ENCODE measurements around the gene NAT9. TPM values are rescaled to one million over a fixed set of nuclear protein-coding genes. Genes with fewer than 3 reads are reported as not detected.

NAT9 gene
- total RNA-seq, 2 experiments from 2014 or later, result 44.4 to 49.6 TPM

- ChIA-PET CTCF (interaction anchor here (0.6 to 9.4 kb wide), 9 partner anchors 10 to 284 kb away, joined by 3 to 152 read pairs (median 4); no protein-coding TSS in a partner anchor), POLR2A (interaction anchor here (0.7 to 1.1 kb wide), 3 partner anchors 20 to 113 kb away, joined by 3 to 4 read pairs (median 3); no protein-coding TSS in a partner anchor)
Measured at GRCh38 chr17:74769856-74770497, 6.2 kb downstream of the NAT9 start.

- ChIA-PET CTCF (interaction anchor here (0.8 to 9.4 kb wide), 4 partner anchors 14 to 112 kb away, joined by 3 to 152 read pairs (median 26); no protein-coding TSS in a partner anchor), POLR2A (interaction anchor here (0.9 kb wide), 1 partner anchor 20 kb away, joined by 3 read pairs; no protein-coding TSS in a partner anchor)
Measured at GRCh38 chr17:74769266-74769855, 6.8 kb downstream of the NAT9 start.

- ChIA-PET POLR2A (no interaction called here), CTCF (interaction anchor here (0.9 to 9.4 kb wide), 3 partner anchors 13 to 23 kb away, joined by 4 to 152 read pairs (median 47); no protein-coding TSS in a partner anchor)
Measured at GRCh38 chr17:74768763-74769114, 7.4 kb downstream of the NAT9 start.

GRCh38 chr17:74768069-74768762 lies 7.9 kb downstream of the NAT9 start:
- ChIA-PET POLR2A (interaction anchor here (0.5 kb wide), 1 partner anchor 57 kb away, joined by 3 read pairs; no protein-coding TSS in a partner anchor), CTCF (interaction anchor here (1.2 to 5.3 kb wide), 2 partner anchors 10 to 23 kb away, joined by 5 to 47 read pairs; no protein-coding TSS in a partner anchor)

- ChIA-PET POLR2A (no interaction called here), CTCF (interaction anchor here (0.8 to 5.3 kb wide), 4 partner anchors 9 to 110 kb away, joined by 3 to 47 read pairs (median 4); no protein-coding TSS in a partner anchor)
Measured at GRCh38 chr17:74767111-74767516, 9.0 kb downstream of the NAT9 start.

GRCh38 chr17:74766413-74766812 lies 9.7 kb downstream of the NAT9 start:
- CTCF ChIA-PET, result interaction anchor here (0.7 to 5.3 kb wide), 4 partner anchors 11 to 109 kb away, joined by 3 to 47 read pairs (median 4); no protein-coding TSS in a partner anchor
- POLR2A ChIA-PET, result no interaction called here

- ChIA-PET POLR2A (no interaction called here), CTCF (interaction anchor here (1.5 kb wide), 1 partner anchor 9 kb away, joined by 6 read pairs; no protein-coding TSS in a partner anchor)
Measured at GRCh38 chr17:74764751-74765286, 11.3 kb downstream of the NAT9 start.

GRCh38 chr17:74763565-74764387 lies 12.4 kb downstream of the NAT9 start:
- ChIA-PET POLR2A (no interaction called here), CTCF (interaction anchor here (0.9 to 1.2 kb wide), 2 partner anchors 9 to 27 kb away, joined by 4 to 6 read pairs; partner anchors contain the start of gene RAB37)

GRCh38 chr17:74761931-74762330 lies 14.2 kb downstream of the NAT9 start:
- ChIA-PET CTCF (interaction anchor here (0.9 to 14.3 kb wide), 3 partner anchors 11 to 105 kb away, joined by 3 to 152 read pairs (median 26); partner anchors contain the start of gene NAT9), POLR2A (interaction anchor here (0.7 kb wide), 1 partner anchor 17 kb away, joined by 7 read pairs; no protein-coding TSS in a partner anchor)

GRCh38 chr17:74761419-74761818 lies 14.7 kb downstream of the NAT9 start:
- POLR2A ChIA-PET, result no interaction called here
- CTCF ChIA-PET, result interaction anchor here (5.3 to 14.3 kb wide), 2 partner anchors 12 to 16 kb away, joined by 26 to 152 read pairs; partner anchors contain the start of gene NAT9

GRCh38 chr17:74760404-74761105 lies 15.6 kb downstream of the NAT9 start:
- POLR2A ChIA-PET, result interaction anchor here (2.5 kb wide), 1 partner anchor 11 kb away, joined by 13 read pairs; no protein-coding TSS in a partner anchor
- CTCF ChIA-PET, result interaction anchor here (1.0 to 14.3 kb wide), 7 partner anchors 10 to 103 kb away, joined by 4 to 152 read pairs (median 10); partner anchors contain the start of gene NAT9

GRCh38 chr17:74759941-74760340 lies 16.2 kb downstream of the NAT9 start:
- POLR2A ChIA-PET, result interaction anchor here (2.5 kb wide), 1 partner anchor 10 kb away, joined by 13 read pairs; no protein-coding TSS in a partner anchor
- CTCF ChIA-PET, result interaction anchor here (1.0 to 14.3 kb wide), 7 partner anchors 10 to 103 kb away, joined by 4 to 152 read pairs (median 10); partner anchors contain the start of gene NAT9

GRCh38 chr17:74759243-74759801 lies 16.8 kb downstream of the NAT9 start:
- CTCF ChIA-PET, result interaction anchor here (0.5 to 14.3 kb wide), 9 partner anchors 8 to 396 kb away, joined by 3 to 152 read pairs (median 7); partner anchors contain the start of gene NAT9
- POLR2A ChIA-PET, result interaction anchor here (2.5 kb wide), 1 partner anchor 10 kb away, joined by 13 read pairs; no protein-coding TSS in a partner anchor

GRCh38 chr17:74758848-74759168 lies 17.3 kb downstream of the NAT9 start:
- ChIA-PET CTCF (interaction anchor here (0.5 to 14.3 kb wide), 8 partner anchors 8 to 140 kb away, joined by 3 to 152 read pairs (median 8); partner anchors contain the start of gene NAT9), POLR2A (interaction anchor here (2.5 kb wide), 1 partner anchor 9 kb away, joined by 13 read pairs; no protein-coding TSS in a partner anchor)

GRCh38 chr17:74757931-74758847 lies 18.0 kb downstream of the NAT9 start:
- CTCF ChIA-PET, result interaction anchor here (0.7 to 14.3 kb wide), 7 partner anchors 8 to 104 kb away, joined by 3 to 152 read pairs (median 7); partner anchors contain the start of gene NAT9
- POLR2A ChIA-PET, result interaction anchor here (2.5 kb wide), 1 partner anchor 9 kb away, joined by 13 read pairs; no protein-coding TSS in a partner anchor

- ChIA-PET POLR2A (no interaction called here), CTCF (interaction anchor here (1.3 to 14.3 kb wide), 6 partner anchors 7 to 104 kb away, joined by 5 to 152 read pairs (median 14); partner anchors contain the start of gene NAT9)
Measured at GRCh38 chr17:74757502-74757901, 18.6 kb downstream of the NAT9 start.
